ENCODE data around the gene C2CD4C.

GRCh38 chr19:440391-441212, 31.7 kb upstream of the C2CD4C start:
- TF ChIP-seq CBX2 (IDR thresholded peaks at IDR 0.05; ENCODE audit: low read depth, low read length) (no peak), CBX2 (CRISPR knock-in tag; IDR thresholded peaks at IDR 0.05; ENCODE audit: low read depth) (no peak), ZNF232 (CRISPR knock-in tag; IDR thresholded peaks at IDR 0.05; ENCODE audit: borderline replicate concordance) (no peak), ZNF878 (CRISPR knock-in tag; IDR thresholded peaks at IDR 0.05) (no peak)
